CD4-positive, alpha-beta T cell treated with Interleukin-6 at 100 ng/mL for 8 hours (primary cell): ENCODE results near the gene TNFAIP2.
"Not testable (repeated sequence)": the region's sequence is repeated elsewhere in the genome, so short reads cannot be mapped to it uniquely, and the experiment has no call there.

Experiments used
- DNase-seq: peaks from one replicate; pipeline ENCODE4 v3.0.0-alpha.2; 2020; ENCODE audit warnings: mixed read lengths, low spot score

Gene TNFAIP2

DNA sequence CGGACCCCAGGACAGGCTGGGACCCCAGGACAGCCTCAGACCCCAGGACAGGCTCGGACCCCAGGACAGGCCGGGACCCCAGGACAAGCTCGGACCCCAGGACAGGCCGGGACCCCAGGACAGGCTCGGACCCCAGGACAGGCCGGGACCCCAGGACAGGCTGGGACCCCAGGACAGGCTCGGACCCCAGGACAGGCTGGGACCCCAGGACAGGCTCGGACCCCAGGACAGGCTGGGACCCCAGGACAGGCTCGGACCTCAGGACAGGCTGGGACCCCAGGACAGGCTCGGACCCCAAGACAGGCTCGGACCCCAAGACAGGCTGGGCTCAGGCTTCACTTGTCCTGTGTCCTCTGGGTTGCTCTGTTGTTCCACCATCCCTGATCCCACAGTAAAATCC lies 32.2 kb downstream of the TNFAIP2 start:
- DNase-seq, result not testable (repeated sequence)

GRCh38 chr14:103155826-103156394 lies 32.6 kb downstream of the TNFAIP2 start:
- no peak for DNase-seq

GRCh38 chr14:103156651-103157378 lies 33.6 kb downstream of the TNFAIP2 start:
- no peak for DNase-seq

DNA sequence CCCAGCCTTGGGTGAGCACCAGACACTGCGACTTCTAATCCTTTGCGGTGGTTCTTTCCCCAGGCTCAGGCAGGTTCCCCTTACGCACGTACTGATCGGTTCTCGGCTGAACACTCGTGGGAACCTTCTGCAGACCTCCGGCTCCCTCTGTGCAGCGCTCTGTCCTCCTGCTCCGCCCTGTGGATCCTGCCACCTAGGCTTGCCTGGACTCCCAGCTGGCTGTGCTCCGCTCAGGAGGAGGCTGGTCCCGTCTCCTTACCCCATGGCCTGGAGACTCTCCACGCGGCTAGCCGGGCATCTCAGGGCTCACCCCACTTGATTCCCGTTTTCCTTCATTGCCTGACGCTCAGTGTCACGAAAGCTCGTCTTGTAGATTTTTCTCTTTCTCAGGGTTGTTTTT lies 34.7 kb downstream of the TNFAIP2 start:
- DNase-seq, result no peak

DNA sequence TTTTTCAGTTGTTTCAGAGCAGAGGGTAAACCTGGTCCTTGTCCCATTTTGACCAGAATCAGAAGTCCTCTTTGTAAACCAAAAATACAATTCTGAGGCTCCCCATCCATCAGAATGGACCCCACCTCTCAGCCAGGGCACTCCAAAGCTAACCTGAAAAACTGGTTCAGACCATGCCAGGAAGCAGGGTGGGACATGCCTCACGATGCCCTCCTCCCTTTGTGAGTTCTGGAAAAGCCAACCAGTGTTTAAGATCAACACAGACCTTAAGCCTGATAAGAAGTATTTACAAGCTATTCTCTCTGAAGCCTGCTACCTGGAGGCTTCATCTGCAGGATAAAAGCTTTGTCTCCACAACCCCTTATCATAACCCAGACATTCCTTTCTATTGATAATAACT lies 35.4 kb downstream of the TNFAIP2 start:
- no peak for DNase-seq

DNA sequence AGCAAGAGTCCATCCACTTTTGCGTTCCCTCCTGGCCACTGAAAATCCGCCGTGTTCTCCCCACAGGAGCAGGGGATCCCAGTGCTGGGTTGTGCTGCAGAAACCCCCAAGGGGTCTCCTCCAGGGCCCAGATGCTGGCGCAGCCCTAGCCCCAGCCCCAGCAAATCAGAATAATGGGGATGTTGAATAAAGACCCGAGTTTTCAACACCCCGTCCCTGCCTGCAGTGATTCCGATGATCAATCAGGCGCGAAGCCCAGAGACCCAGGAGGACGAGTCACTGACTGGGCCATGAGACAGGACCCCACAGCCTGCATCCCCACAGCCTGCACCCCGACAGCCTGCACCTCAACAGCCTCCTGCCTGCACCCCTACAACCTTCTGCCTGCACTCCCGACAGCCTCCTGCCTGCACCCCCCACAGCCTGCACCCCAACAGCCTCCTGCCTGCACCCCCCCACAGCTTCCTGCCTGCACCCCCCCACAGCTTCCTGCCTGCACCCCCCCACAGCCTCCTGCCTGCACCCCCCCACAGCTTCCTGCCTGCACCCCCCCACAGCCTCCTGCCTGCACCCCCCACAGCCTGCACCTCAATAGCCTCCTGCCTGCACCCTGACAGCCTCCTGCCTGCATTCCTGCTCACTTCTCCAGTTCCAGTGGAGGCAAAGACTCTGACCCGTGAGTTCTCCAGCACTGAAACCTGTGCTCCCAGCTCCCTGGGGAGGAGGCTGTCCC lies 37.2 kb downstream of the TNFAIP2 start:
- no peak for DNase-seq

DNA sequence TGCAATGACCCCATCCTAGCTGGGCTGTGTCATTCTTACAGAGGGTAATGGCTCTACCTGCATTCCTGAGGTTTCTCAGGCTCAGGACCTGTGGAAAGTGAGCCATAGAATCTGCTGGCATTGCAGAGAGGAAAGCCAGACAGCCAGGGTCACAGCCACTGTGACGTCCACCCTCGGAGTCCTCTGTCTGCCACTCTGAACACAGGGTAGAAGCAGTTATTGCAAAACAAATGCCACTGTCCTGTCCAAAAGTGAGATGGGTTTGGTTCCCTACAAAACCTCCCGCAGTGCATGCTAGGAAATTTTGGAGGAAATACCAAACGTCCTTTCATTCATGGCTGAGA lies 37.8 kb downstream of the TNFAIP2 start:
- DNase-seq, result no peak

DNA sequence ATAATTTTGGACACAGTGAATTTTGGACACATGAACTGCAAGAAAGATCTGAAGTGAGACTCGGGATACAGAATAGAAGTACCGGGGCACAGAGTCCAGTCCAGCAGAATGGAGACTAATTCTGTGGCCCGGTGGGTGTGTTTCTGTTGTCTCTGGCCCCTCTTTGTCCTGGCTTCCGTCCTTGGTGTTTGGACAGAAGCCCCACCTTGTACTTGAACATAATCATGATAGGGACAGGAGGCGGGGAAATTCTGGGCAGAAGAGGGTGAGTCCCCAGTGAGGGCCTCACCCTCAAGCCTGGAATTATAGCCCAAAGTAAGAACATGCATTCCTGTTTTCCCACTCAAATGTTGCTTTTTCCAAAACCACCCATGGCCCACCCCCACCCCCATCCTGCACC lies 39.9 kb downstream of the TNFAIP2 start:
- no peak for DNase-seq

GRCh38 chr14:103164006-103164405 lies 40.7 kb downstream of the TNFAIP2 start:
- DNase-seq, result no peak

DNA sequence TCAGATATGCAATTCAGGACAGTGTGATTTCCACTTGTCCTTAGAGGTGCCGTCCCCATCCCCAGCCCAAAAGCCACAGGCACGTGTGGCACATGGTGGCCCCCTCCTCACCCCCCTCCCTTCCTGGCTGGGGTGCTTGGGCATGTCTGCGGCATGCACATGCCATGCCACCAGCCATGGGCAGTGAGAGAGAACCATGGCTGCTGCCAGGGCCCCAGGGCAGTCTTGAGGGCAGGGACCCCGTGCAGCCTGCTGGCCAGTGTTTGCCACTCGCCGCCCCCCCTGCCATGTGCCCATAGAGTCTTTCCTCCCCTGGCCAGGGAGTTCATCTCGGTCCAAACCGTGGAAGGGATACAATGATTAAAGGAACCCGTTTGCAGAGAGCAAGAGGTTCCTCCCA lies 41.5 kb downstream of the TNFAIP2 start:
- no peak for DNase-seq

DNA sequence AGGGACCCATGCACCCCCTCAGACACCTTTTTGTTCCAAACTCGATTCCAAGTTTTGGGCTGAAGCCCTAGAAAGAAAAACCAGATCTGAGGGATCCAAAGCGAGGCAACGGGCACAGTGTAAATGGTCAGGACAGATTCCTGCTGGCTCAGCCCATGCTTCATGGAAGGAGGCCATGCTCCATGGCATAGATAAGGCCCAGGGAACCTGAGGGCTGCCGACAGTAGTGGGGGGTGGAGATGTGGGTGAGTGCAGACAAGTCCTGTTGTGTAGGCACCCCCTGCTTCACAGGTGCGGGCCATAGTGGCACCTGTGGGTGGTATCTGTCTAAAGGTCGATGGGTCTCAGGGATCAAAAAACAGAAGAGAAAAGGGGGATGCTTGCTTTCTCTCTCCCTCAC lies 42.1 kb downstream of the TNFAIP2 start:
- DNase-seq, result no peak

GRCh38 chr14:103169954-103170353 lies 46.7 kb downstream of the TNFAIP2 start:
- DNase-seq, result no peak

DNA sequence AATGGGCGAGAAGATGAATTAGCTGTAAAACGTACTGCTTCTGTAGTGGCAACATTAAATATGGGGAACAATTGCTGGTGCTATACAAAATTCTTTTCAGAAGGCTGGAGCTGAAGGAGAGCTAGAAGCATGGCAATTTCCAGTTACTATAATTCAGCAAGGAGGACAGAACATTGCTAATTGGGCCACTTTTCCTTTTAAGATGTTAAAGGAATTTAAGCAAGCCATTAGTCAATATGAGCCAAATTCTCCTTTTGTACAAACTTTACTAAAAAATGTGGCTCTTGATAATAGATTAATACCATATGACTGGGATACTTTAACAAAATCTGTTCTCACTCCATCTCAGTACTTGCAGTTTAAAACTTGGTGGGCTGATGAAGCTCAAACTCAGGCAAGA lies 47.9 kb downstream of the TNFAIP2 start:
- not testable (repeated sequence) for DNase-seq

DNA sequence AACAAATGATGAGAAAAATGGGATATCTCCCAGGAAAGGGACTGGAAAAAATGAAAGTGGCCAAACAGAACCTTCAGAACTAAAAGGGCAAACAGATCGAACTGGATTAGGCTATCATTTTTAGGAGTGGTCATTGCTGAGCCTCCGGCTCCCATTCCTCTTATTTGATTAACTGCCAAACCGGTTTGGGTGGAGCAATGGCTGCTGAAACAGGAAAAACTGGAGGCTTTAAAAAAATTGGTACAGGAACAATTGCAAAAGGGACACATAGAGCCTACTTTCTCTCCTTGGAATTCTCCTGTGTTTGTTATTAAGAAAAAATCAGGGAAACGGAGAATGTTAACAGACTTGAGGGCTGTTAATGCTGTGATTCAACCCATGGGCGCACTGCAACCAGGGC lies 49.7 kb downstream of the TNFAIP2 start:
- DNase-seq, result no peak

DNA sequence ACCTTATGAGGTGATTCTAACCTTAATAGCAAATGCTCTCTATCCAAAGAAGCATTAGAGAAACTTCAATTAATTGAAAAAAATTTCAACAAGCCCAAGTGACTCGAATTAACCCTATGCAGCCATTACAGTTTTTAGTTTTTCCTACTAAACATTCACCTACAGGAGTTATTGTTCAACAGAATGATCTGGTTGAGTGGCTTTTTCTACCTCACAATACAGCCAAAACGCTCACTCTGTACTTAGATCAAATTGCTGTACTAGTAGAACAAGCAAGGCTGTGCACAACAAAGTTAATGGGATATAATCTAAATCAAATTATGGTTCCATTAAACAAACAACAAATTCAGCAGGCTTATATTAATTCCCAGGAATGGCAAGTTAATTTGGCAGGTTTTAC lies 50.6 kb downstream of the TNFAIP2 start:
- DNase-seq, result not testable (repeated sequence)

GRCh38 chr14:103176176-103176575 lies 52.9 kb downstream of the TNFAIP2 start:
- not testable (repeated sequence) for DNase-seq

DNA sequence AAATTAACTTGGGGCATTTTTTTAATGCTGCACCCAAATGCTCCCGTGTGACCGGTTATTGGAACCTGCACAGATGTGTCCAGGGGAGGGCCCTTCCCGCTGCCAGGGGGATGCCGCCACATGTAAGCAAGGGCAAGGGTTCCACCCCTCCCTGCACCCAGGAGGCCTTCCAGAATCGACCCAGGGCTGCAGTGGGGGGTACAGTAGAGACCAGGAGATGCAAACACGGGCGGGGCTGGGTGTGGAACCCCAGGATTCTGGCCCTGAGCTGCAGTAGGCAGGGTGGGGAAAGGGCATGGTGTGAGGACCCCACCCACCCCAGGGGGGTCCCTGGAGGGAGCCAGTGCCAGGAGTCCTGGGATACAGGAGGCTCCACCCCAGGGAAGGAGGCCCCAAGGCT lies 54.1 kb downstream of the TNFAIP2 start:
- no peak for DNase-seq

GRCh38 chr14:103178521-103178920 lies 55.3 kb downstream of the TNFAIP2 start:
- DNase-seq, result no peak

- DNase-seq, result no peak
Observed at GRCh38 chr14:103179094-103179493, 55.8 kb downstream of the TNFAIP2 start.

DNA sequence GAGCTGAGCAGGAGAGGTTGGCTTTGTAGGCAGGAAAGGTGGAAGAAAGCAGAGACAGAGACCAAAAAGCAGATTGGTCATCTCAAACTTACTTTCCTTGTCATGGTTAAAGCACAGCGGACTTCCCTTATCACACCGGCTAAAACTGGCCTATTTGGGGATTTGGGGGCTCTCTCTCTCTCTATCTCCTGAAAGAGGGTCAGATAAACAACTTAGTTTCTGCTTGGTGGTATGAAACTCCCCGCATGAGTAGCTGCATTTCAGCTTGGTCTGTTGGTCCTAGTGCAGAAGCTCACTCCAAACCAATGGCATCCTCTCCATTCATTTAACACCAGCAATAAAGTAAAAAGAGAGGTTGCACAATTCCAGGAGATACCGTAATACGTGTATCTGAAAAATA lies 57.1 kb downstream of the TNFAIP2 start:
- DNase-seq, result no peak

- DNase-seq, result no peak
Observed at GRCh38 chr14:103184046-103184445, 60.8 kb downstream of the TNFAIP2 start.

GRCh38 chr14:103185051-103186029 lies 62.1 kb downstream of the TNFAIP2 start:
- DNase-seq, result no peak
